Measurements from ENCODE around the gene RABGAP1L.

DNA sequence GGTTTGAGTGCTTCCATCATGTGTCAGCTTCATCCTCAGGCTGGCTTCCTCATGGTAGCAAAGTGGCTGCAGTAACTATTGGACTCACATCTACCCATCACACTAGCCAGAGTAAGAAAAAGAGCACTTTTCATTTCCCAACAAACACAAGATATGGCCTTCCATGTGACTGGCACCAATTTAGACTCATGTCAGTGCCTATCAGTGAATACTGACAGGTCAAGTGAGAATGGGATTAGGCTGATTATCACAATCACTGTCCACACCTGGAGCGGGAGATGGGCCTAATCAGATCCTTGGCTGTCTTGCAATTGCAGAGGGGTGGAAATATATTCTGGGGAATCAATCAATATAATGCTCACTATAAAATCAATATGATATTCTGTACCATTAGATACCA is 2.9 kb upstream of the RABGAP1L start:
- TF ChIP-seq, protein P1, sequence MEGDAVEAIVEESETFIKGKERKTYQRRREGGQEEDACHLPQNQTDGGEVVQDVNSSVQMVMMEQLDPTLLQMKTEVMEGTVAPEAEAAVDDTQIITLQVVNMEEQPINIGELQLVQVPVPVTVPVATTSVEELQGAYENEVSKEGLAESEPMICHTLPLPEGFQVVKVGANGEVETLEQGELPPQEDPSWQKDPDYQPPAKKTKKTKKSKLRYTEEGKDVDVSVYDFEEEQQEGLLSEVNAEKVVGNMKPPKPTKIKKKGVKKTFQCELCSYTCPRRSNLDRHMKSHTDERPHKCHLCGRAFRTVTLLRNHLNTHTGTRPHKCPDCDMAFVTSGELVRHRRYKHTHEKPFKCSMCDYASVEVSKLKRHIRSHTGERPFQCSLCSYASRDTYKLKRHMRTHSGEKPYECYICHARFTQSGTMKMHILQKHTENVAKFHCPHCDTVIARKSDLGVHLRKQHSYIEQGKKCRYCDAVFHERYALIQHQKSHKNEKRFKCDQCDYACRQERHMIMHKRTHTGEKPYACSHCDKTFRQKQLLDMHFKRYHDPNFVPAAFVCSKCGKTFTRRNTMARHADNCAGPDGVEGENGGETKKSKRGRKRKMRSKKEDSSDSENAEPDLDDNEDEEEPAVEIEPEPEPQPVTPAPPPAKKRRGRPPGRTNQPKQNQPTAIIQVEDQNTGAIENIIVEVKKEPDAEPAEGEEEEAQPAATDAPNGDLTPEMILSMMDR (IDR thresholded peaks at IDR 0.05; ENCODE audit: insufficient read depth, low read length, poor library complexity, severe bottlenecking), result no peak
- TF ChIP-seq EZH2phosphoT487 (conservative IDR thresholded peaks at IDR 0.05; ENCODE audit: low read length), result no peak
